Activated gamma-delta T cell (primary cell): ENCODE results near the gene FAAP100.
"Not testable (repeated sequence)": the region's sequence is repeated elsewhere in the genome, so short reads cannot be mapped to it uniquely, and the experiment has no call there.

Source experiments
- DNase-seq: peaks from one replicate; lab custom pipeline; 2025; lab: John Stamatoyannopoulos, UW

Gene FAAP100

GRCh38 chr17:81538651-81539570, 13.2 kb downstream of the FAAP100 start:
- no peak for DNase-seq

GRCh38 chr17:81537856-81538555, 14.1 kb downstream of the FAAP100 start:
- DNase-seq: no peak

- DNase-seq: no peak
These were observed 14.8 kb downstream of the FAAP100 start for GRCh38 chr17:81537343-81537855.

GRCh38 chr17:81536299-81537290, 15.6 kb downstream of the FAAP100 start:
- no peak for DNase-seq

DNA sequence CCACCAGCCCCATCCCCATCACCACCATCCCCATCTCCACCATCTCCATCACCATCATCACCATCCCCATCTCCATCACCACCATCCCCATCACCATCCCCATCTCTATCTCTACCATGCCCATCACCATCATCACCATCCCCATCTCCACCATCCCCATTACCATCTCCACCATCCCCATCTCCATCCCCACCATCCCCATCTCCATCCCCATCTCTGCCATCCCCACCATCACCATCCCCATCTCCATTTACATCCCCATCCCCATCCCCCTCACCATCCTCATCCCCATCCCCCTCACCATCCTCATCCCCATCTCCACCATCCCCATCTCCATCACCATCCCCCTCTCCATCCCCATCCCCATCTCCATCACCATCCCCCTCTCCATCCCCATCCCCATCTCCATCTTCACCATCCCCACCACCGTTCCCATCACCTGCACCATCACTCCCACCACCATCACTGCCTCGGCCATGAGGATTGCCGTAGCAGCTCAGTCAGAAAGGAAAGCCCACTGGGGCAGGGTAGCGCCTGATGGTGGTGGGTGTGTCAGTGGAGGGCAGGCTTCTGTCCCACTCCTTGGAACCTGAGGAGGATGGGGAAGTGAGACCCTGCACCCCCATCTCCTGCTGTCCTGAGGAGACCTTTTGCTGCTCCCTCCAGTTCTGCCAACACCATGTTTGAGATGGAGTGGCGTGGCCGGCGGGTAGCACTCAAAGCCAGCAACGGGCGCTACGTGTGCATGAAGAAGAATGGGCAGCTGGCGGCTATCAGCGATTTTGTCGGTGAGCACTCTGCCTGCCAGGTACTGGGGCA, 16.5 kb downstream of the FAAP100 start:
- DNase-seq: no peak

GRCh38 chr17:81535007-81535328, 17.2 kb downstream of the FAAP100 start:
- DNase-seq: no peak

DNA sequence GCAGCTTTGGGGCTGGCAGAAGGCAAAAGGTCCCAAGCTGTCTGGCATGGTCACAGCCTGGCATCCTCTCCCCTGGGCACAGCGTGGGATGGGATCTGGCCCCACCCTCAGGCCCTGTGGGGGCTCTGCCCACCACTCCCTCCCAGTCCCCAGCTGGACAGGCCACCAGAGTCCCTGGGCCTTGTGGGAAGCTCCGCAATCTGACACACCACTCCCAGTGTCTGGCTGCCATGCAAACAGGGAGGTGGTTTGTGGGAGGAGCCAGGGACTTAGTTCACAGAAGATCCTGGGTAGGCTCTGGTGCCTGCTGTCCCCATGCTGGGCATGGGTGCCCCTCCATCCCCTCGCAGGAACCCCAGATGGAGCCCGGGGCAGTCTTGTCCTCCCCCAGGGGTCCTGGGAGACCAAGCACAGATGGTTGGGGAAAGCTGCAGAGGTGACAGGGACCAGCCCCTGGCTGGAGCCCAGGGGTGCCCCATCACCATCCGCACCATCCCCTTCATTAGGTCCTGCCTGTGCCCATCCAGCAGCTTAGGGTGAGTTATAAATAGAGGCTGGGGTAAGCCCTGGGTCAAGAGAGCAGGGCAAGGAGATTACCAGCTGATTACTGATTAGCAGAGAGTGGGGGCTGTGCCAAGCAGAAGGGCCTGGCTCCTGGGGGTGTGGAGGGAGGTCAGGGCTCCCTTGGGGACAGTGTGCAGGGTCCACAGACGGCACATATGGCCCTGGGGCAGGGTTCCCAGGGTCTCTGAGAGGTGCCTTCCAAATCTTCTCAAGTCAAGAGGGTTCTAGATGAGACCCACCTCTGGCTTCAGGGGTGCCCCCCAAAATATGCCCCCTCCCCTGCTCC, 17.8 kb downstream of the FAAP100 start:
- DNase-seq: no peak

GRCh38 chr17:81533339-81534141, 18.6 kb downstream of the FAAP100 start:
- no peak for DNase-seq

GRCh38 chr17:81532490-81533287, 19.5 kb downstream of the FAAP100 start:
- no peak for DNase-seq

DNA sequence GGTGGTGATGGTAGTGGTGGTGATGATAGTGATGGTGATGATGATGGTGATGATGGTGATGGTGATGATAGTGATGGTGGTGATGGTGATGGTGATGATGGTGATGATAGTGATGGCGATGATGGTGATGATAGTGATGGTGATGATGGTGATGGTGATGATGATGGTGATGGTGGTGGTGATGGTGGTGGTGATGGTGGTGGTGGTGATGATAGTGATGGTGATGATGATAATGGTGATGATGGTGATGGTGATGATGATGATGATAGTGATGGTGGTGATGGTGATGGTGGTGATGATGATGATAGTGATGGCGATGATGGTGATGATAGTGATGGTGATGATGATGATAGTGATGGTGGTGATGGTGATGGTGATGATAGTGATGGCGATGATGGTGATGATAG, 20.2 kb downstream of the FAAP100 start:
- not testable (repeated sequence) for DNase-seq

GRCh38 chr17:81531013-81531412, 21.1 kb downstream of the FAAP100 start:
- DNase-seq: not testable (repeated sequence)

- DNase-seq: no peak
These were observed 22.7 kb downstream of the FAAP100 start for GRCh38 chr17:81529437-81529803.

- DNase-seq: no peak
These were observed 23.3 kb downstream of the FAAP100 start for GRCh38 chr17:81528651-81529436.

DNA sequence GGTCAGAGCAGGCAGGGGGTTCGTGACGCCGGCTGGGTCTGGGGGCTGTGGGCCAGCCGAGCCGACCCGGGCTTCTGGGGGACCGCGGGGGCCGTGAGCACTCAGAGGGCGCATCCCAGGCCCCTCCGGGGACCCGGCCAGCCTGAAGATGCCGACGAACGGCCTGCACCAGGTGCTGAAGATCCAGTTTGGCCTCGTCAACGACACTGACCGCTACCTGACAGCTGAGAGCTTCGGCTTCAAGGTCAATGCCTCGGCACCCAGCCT, 23.8 kb downstream of the FAAP100 start:
- no peak for DNase-seq

GRCh38 chr17:81527591-81528383, 24.4 kb downstream of the FAAP100 start, which contains the start of gene FSCN2:
FSCN2 (plus strand) TSS chr17:81528377; CDS start chr17:81528532, 155 bp downstream.
- no peak for DNase-seq

GRCh38 chr17:81526662-81527571, 25.2 kb downstream of the FAAP100 start:
- DNase-seq: no peak
